ACC112 (cell line): Measurements from ENCODE around the gene NECAP2.
"Not testable (repeated sequence)": the region's sequence is repeated elsewhere in the genome, so short reads cannot be mapped to it uniquely, and the experiment has no call there.

Source experiments
- H2AFZ ChIP-seq: fragments of 200-600 bp; sonication (generic); one replicate; pipeline ENCODE4 v1.6.0; 2017; ENCODE audit warnings: antibody characterized with exemption, low read length; ENCODE audit not compliant: unreplicated experiment
- H3K27ac ChIP-seq: fragments of 200-600 bp; sonication (generic); 2 replicates; pipeline ENCODE4 v1.5.1; 2014; ENCODE audit warnings: low read depth, mild to moderate bottlenecking, antibody characterized with exemption, low read length, moderate library complexity
- H3K27me3 ChIP-seq: fragments of 200-600 bp; sonication (generic); 2 replicates; pipeline ENCODE4 v1.6.1; 2014; ENCODE audit warnings: mild to moderate bottlenecking, antibody characterized with exemption, low read length, moderate library complexity, mixed read lengths; ENCODE audit not compliant: insufficient read depth
- H3K36me3 ChIP-seq: fragments of 200-600 bp; sonication (generic); 2 replicates; pipeline ENCODE4 v1.6.1; 2016; ENCODE audit warnings: mild to moderate bottlenecking, antibody characterized with exemption, low read length, moderate library complexity, mixed read lengths; ENCODE audit not compliant: insufficient read depth
- H3K4me1 ChIP-seq: fragments of 200-600 bp; sonication (generic); one replicate; pipeline ENCODE4 v1.6.1; 2016; ENCODE audit warnings: low read length, mixed read lengths; ENCODE audit not compliant: insufficient read depth, unreplicated experiment, control insufficient read depth
- H3K4me3 ChIP-seq: fragments of 200-600 bp; sonication (generic); 2 replicates; pipeline ENCODE4 v1.5.1; 2014; ENCODE audit warnings: mild to moderate bottlenecking, low read depth, low read length
- H3K79me2 ChIP-seq: fragments of 200-600 bp; sonication (generic); one replicate; pipeline ENCODE4 v1.6.0; 2016; ENCODE audit warnings: low read length; ENCODE audit not compliant: control insufficient read depth, unreplicated experiment, insufficient read depth

The NECAP2 gene

DNA sequence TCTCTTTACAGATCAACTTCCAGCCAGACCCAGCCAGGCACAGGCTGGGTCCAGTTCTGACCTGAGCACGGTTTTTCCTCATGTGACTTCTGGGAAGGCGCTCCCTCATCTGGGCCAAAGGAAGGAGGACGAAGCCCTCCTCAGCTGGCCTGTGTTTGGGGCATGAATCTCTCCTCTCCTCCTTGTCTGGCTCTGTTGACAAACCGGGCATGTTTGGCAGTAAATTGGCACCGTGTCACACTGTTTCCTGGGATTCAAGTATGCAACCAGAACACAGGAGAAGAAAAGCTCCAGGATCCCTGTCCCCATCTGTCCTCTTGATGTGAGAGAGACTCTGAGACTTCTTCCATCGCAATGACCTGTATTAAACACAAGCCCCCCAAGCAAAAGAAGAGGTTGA, 18.3 kb downstream of the NECAP2 start:
- Histone ChIP-seq H3K36me3 (peaks cover 13% of the 10 kb centered on the region), H3K27ac (no peak overlapping the region), H3K4me3 (no peak overlapping the region), H3K4me1 (no peaks in the 10 kb centered on the region), H2AFZ (no peak overlapping the region), H3K27me3 (no peaks in the 10 kb centered on the region), H3K79me2 (no peaks in the 10 kb centered on the region)

DNA sequence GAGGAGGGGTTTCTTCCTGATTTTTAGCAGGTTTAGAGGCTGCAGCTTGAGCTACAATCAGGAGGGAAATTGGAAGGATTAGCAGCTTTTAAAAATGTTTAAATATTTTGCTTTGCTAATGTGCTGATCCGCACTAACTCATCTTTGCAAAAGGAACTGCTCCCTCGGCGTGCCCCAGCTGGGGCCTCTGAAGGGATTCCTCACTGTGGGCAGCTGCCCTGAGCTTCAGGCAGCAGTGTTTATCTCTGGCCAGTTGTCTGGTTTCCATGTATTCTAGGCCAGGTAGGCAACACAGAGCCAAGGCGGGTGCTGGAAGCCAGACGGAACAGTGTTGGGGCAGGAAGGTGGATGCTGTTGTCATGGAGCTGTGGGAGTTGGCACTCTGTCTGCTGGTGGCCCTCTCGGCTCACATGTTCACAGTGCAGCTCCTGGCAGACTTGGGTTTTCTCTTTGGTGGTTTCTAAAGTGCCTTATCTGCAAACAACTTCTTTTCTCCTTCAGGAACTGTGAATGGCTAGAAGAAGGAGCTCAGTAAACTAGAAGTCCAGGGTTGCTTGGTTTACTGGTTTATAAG, 18.9 kb downstream of the NECAP2 start:
- H3K4me3 ChIP-seq, result no peak overlapping the region
- H3K27me3 ChIP-seq, result no peaks in the 10 kb centered on the region
- H3K79me2 ChIP-seq, result no peaks in the 10 kb centered on the region
- H3K4me1 ChIP-seq, result no peaks in the 10 kb centered on the region
- H3K27ac ChIP-seq, result no peak overlapping the region
- H3K36me3 ChIP-seq, result peaks cover 16% of the 10 kb centered on the region
- H2AFZ ChIP-seq, result no peak overlapping the region

DNA sequence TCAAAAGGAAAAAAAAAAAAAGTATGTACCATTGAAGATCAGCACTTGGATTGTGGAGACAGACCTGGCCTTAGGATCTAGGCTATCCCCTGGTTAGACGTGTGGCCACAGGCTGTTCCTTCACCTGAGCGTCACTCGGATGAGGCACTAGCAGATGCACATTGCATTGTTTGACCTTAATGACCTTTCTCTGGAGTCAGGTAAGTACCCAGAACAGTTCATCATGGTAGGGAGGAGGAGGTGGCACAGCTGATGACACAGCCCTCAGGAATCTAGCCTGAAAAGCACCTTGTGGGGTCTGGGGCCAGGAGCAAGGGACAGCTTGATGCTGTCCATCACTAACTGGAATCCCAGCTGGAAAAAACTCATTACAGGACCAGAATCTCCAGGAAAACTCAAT, 21.2 kb downstream of the NECAP2 start:
- H3K36me3 ChIP-seq, result peaks cover 16% of the 10 kb centered on the region
- no peaks in the 10 kb centered on the region for H3K79me2 ChIP-seq
- no peaks in the 10 kb centered on the region for H3K4me1 ChIP-seq
- no peak overlapping the region for H3K27ac ChIP-seq
- no peak overlapping the region for H3K4me3 ChIP-seq
- no peaks in the 10 kb centered on the region for H3K27me3 ChIP-seq
- H2AFZ ChIP-seq, result no peak overlapping the region

- Histone ChIP-seq H3K4me1 (no peaks in the 10 kb centered on the region), H3K79me2 (no peaks in the 10 kb centered on the region), H3K27me3 (no peaks in the 10 kb centered on the region), H2AFZ (no peak overlapping the region), H3K27ac (no peak overlapping the region), H3K36me3 (peaks cover 16% of the 10 kb centered on the region), H3K4me3 (no peak overlapping the region)
Observed at GRCh38 chr1:16462773-16463330, 22.3 kb downstream of the NECAP2 start.

- no peaks in the 10 kb centered on the region for H3K27me3 ChIP-seq
- H3K79me2 ChIP-seq, result no peaks in the 10 kb centered on the region
- H3K36me3 ChIP-seq, result peaks cover 3% of the 10 kb centered on the region; the same call in 1 of the 2 replicates
Observed at GRCh38 chr1:16464917-16465625, 24.5 kb downstream of the NECAP2 start.

GRCh38 chr1:16468558-16468957, 28.0 kb downstream of the NECAP2 start:
- H3K79me2 ChIP-seq, result no peaks in the 10 kb centered on the region
- H3K4me3 ChIP-seq, result no peak overlapping the region
- H3K27ac ChIP-seq, result no peak overlapping the region
- no peaks in the 10 kb centered on the region for H3K4me1 ChIP-seq
- H2AFZ ChIP-seq, result no peak overlapping the region
- peaks cover 3% of the 10 kb centered on the region; the same call in 1 of the 2 replicates for H3K36me3 ChIP-seq
- no peaks in the 10 kb centered on the region for H3K27me3 ChIP-seq

More at GRCh38 chr1:16464917-16465625, 24.5 kb downstream of the NECAP2 start:
- no peaks in the 10 kb centered on the region for H3K4me1 ChIP-seq
- H3K27ac ChIP-seq, result no peak overlapping the region
- H2AFZ ChIP-seq, result no peak overlapping the region
- no peak overlapping the region for H3K4me3 ChIP-seq

DNA sequence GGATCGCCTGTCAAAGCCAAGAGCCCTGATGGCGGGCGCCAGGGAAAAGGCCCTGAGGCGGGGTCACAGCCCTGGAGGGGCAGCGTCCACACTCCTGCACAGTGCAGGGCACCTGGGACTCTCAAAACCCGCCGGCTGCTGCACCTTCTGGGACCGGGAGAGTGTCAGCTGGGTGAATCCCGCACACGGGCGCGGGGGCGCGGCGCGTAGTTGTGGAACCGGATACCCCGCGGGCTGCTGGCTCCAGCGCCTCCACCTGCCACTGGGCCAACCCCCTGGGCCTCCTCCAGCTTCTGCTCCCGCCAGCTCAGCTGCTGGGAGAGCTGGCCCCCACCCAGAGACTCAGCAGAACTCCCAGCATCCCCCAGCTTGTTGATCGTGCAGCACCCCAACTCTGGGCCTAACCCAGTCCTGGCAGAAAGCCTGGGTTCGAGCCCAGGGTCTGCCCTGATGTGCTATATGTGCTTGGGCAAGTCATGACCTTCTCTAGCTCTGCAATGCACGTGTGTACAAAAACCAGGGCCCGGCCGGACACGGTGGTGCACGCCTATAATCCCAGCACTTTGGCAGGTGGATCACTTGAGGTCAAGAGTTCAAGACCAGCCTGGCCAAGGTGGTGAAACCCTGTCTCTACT, 33.8 kb downstream of the NECAP2 start:
- H2AFZ ChIP-seq, result no peak overlapping the region
- H3K4me1 ChIP-seq, result no peaks in the 10 kb centered on the region
- no peak overlapping the region for H3K4me3 ChIP-seq
- H3K79me2 ChIP-seq, result no peaks in the 10 kb centered on the region
- no peaks in the 10 kb centered on the region for H3K27me3 ChIP-seq
- H3K27ac ChIP-seq, result no peak overlapping the region
- no peaks in the 10 kb centered on the region for H3K36me3 ChIP-seq

DNA sequence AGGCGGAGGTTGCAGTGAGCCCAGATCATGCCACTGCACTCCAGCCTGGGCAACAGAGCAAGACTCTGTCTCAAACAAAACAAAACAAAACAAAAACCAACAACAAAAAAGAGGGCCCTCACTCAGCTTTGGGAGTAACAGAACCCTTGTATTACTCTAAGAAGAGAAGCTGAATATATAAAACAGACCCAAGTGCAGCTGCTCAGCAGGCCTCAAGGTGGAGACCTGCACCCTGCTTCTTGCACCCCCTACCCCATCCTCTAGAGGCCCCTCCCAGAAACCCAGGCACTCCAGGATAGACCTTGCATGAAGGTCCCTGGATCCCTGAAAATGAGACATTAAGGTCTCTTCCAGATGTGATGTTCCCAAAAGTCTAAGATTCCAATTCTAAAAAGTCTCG, 34.4 kb downstream of the NECAP2 start:
- not testable (repeated sequence) for H3K79me2 ChIP-seq, H2AFZ ChIP-seq, H3K27ac ChIP-seq, H3K4me3 ChIP-seq, H3K36me3 ChIP-seq, H3K4me1 ChIP-seq, H3K27me3 ChIP-seq

DNA sequence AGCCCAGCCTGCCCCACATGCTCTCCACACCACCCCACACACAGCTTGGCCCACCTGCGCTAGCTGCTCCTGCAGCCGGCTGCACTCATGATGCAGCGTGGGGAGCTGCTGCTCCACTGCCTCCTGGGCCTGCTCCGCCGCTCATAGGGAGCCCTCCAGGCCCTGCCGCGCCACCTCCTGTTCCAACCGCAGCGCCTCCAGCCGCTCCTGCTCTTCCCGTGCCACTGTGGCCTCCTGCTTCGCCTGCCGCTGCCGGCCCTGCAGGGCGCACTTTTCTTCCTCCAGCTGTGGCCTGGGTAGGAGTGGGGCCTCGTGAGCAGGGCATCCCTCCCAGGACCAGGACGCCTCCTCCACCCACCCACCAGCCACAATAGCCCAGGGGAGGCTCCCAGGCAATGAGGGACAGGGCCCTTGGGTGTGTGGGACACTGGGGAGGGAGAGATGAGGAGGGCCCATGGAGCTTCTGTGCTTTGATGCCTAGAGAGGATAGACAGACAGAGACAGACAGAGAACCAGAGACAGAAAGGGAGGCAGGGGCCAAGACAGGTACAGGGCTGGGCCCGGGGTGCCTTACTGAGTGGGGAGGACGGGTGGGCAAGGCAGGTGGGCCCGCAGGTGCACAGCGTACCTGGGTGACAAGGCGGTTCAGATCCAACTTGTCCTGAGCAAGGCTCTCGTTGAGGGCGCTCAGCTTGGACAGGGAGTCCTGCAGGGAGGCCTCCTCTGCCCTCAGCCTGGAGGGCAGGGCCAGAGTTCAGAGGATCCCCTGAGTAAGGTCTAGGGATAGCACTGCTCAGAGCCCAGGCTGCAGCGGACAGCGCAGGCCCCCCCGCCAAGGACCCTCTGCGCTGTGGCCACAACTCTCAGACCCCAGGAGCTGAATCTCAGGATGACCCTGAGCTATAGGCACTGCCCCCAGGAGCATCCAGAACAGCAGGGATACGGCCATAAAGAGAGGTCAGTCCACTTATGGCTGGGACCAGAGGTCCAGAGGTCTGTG, 35.5 kb downstream of the NECAP2 start:
- H3K79me2 ChIP-seq, H3K27me3 ChIP-seq, H3K36me3 ChIP-seq, H2AFZ ChIP-seq, H3K27ac ChIP-seq, H3K4me1 ChIP-seq, H3K4me3 ChIP-seq: not testable (repeated sequence)

DNA sequence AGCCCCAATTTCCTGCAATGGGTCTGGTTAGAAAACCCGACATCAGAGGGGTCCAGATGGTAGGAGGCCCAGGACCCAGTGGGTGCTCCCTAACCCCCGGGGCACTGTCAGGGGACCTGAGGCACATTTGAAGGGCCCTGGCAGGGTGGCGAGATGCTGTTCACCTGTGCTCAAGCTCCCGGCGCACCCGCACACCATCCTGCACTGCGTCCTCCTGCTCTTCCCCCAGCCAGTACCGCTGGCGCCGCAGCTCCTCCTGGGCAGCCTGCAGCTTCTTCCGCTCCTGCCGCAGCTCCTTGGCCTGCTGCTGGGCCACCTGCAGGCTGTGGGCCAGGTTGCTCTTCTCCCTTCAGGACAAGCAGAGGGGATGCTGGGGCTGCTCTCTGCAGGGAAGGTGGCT, 37.6 kb downstream of the NECAP2 start:
- H3K36me3 ChIP-seq, result no peaks in the 10 kb centered on the region
- H3K27me3 ChIP-seq, result no peaks in the 10 kb centered on the region
- no peaks in the 10 kb centered on the region for H3K79me2 ChIP-seq
- no peak overlapping the region for H3K27ac ChIP-seq
- H2AFZ ChIP-seq, result no peak overlapping the region
- no peaks in the 10 kb centered on the region for H3K4me1 ChIP-seq
- no peak overlapping the region for H3K4me3 ChIP-seq
